ENCODE measurements around the gene VIL1.

GRCh38 chr2:218436992-218437391 is 18.1 kb downstream of the VIL1 start:
- TF ChIP-seq CTCF (conservative IDR thresholded peaks at IDR 0.05; ENCODE audit: low read depth, low read length): no peak
- no peak for TF ChIP-seq CHD1 (IDR thresholded peaks at IDR 0.05; ENCODE audit: low read depth, low read length)
- TF ChIP-seq RFX5 (IDR thresholded peaks at IDR 0.05; ENCODE audit: low read depth, low read length): no peak
- no peak for TF ChIP-seq POLR2A (IDR thresholded peaks at IDR 0.05; ENCODE audit: low read depth, low read length)
- no peak for TF ChIP-seq RCOR1 (IDR thresholded peaks at IDR 0.05; ENCODE audit: insufficient replicate concordance, low read length)
- no peak for TF ChIP-seq SMC3 (IDR thresholded peaks at IDR 0.05; ENCODE audit: low read depth, low read length)
- TF ChIP-seq CEBPB (IDR thresholded peaks at IDR 0.05; ENCODE audit: low read depth, low read length): no peak
- TF ChIP-seq MAZ (IDR thresholded peaks at IDR 0.05; ENCODE audit: borderline replicate concordance, low read depth, low read length): no peak
- TF ChIP-seq MAFK (IDR thresholded peaks at IDR 0.05; ENCODE audit: low read depth, low read length): no peak
- no peak for TF ChIP-seq FOS (IDR thresholded peaks at IDR 0.05; ENCODE audit: low read depth, low read length)
